SK-N-MC (cell line): Measurements from ENCODE around the gene MAN1C1.

ENCODE experiments used
- EZH2 ChIP-seq: fragments of 200-600 bp; sonication (generic); IDR thresholded peaks from one replicate; pipeline ENCODE4 v1.6.1; 2017; ENCODE audit warnings: antibody characterized with exemption
- POLR2AphosphoS5 ChIP-seq: IDR thresholded peaks from 2 replicates; pipeline ENCODE4 v1.6.1; 2012; ENCODE audit warnings: mild to moderate bottlenecking, low read depth, low read length, borderline replicate concordance

- TF ChIP-seq POLR2AphosphoS5 (no peak), EZH2 (no peak)
Observed at GRCh38 chr1:25615172-25615541, 1.4 kb upstream of the MAN1C1 start.
